Parathyroid adenoma (tissue), 2 donors: Measurements from ENCODE around the gene GRN.

Experiments used
- H2AFZ ChIP-seq: fragments of 300-600 bp; sonication (generic); one replicate; pipeline ENCODE4 v1.7.0; 2017; ENCODE audit warnings: antibody characterized with exemption, mild to moderate bottlenecking
- H3K27ac ChIP-seq: fragments of 300-600 bp; sonication (generic); one replicate; pipeline ENCODE4 v1.7.0; 2017
- H3K27me3 ChIP-seq: fragments of 300-600 bp; sonication (generic); one replicate; pipeline ENCODE4 v1.7.0; 2017; ENCODE audit warnings: low read length; ENCODE audit not compliant: control insufficient read depth, insufficient read depth
- H3K36me3 ChIP-seq: fragments of 300-600 bp; sonication (generic); one replicate; pipeline ENCODE4 v1.7.0; 2017; ENCODE audit warnings: low read length; ENCODE audit not compliant: control insufficient read depth, insufficient read depth
- H3K4me1 ChIP-seq: fragments of 300-600 bp; sonication (generic); one replicate; pipeline ENCODE4 v1.7.0; 2017; ENCODE audit warnings: control low read depth
- H3K4me2 ChIP-seq: fragments of 300-600 bp; sonication (generic); one replicate; pipeline ENCODE4 v1.7.0; 2017; ENCODE audit warnings: low read length
- H3K4me3 ChIP-seq: fragments of 300-600 bp; sonication (generic); one replicate; pipeline ENCODE4 v1.7.0; 2017; ENCODE audit warnings: low read depth, low read length
- H3K79me2 ChIP-seq: fragments of 300-600 bp; sonication (generic); one replicate; pipeline ENCODE4 v1.7.0; 2017; ENCODE audit warnings: control low read depth
- H3K9ac ChIP-seq: fragments of 300-600 bp; sonication (generic); one replicate; pipeline ENCODE4 v1.7.0; 2017; ENCODE audit warnings: mild to moderate bottlenecking
- H3K9me3 ChIP-seq: fragments of 300-600 bp; sonication (generic); one replicate; pipeline ENCODE4 v1.7.0; 2017; ENCODE audit warnings: low read length; ENCODE audit not compliant: control insufficient read depth
- TF ChIP-seq, protein P1 (sequence below): fragments of 300-600 bp; sonication (generic); IDR thresholded peaks from one replicate; pipeline ENCODE4 v1.7.0; 2017; ENCODE audit warnings: antibody characterized with exemption, mild to moderate bottlenecking
- donor health status: primary hyperparathyroidism.

The GRN gene

DNA sequence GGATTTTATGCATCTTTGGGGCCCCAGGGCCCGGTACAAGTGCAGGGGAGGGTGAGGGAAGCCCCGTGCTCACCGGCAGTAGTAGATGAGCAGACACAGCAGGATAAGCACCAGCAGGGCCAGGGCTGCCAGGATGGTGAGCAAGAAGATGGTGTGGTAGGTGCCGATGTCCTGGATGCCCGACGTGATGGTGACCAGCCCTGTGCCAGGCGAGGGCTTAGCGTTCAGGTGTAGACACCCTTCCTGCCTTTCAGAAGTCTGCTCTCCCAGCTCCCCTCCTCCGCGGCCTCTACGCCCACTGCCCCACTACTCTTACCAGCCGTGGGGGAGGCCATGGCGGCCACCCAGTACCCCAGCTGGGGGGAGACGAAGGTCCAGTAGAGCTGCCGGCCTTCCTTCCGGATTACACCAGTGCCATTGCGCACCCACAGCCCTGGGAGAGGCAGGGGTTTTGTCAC is 10.6 kb downstream of the GRN start:
- Histone ChIP-seq H3K4me1 (peaks cover 22% of the 10 kb centered on the region), H2AFZ (no peak overlapping the region), H3K79me2 (peaks cover 3% of the 10 kb centered on the region), H3K9ac (no peak overlapping the region), H3K27ac (peak overlapping the region; percentile 51), H3K27me3 (no peaks in the 10 kb centered on the region), H3K4me2 (no peak overlapping the region), H3K9me3 (no peaks in the 10 kb centered on the region), H3K36me3 (no peaks in the 10 kb centered on the region), H3K4me3 (no peak overlapping the region)
- TF ChIP-seq, protein P1, sequence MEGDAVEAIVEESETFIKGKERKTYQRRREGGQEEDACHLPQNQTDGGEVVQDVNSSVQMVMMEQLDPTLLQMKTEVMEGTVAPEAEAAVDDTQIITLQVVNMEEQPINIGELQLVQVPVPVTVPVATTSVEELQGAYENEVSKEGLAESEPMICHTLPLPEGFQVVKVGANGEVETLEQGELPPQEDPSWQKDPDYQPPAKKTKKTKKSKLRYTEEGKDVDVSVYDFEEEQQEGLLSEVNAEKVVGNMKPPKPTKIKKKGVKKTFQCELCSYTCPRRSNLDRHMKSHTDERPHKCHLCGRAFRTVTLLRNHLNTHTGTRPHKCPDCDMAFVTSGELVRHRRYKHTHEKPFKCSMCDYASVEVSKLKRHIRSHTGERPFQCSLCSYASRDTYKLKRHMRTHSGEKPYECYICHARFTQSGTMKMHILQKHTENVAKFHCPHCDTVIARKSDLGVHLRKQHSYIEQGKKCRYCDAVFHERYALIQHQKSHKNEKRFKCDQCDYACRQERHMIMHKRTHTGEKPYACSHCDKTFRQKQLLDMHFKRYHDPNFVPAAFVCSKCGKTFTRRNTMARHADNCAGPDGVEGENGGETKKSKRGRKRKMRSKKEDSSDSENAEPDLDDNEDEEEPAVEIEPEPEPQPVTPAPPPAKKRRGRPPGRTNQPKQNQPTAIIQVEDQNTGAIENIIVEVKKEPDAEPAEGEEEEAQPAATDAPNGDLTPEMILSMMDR, result no peak

DNA sequence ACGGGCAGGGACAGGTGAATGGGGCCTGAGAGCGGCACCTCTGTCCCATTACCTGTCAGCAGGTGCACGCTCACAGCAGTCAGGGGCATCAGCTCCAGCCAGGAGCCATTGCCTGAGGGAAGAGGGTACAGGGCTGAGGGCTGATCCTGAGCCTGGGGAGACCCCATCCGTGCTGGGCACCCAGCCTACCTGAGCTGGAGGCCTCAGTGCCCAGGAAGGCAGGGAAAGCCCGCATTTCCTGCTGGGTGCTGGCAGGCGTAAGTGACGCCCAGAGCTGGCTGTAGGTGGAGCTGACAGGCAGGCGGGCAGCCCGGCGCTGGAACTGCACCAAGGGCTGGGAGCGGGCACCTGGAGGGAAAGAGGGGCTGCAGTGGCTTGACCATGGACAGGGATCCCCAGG is 11.1 kb downstream of the GRN start:
- Histone ChIP-seq H3K9me3 (no peaks in the 10 kb centered on the region), H3K4me2 (no peak overlapping the region), H2AFZ (peak overlapping the region; percentile 22), H3K79me2 (peaks cover 3% of the 10 kb centered on the region), H3K27ac (peak overlapping the region; percentile 51), H3K9ac (no peak overlapping the region), H3K4me1 (peaks cover 27% of the 10 kb centered on the region), H3K27me3 (no peaks in the 10 kb centered on the region), H3K4me3 (no peak overlapping the region), H3K36me3 (no peaks in the 10 kb centered on the region)
- TF ChIP-seq, protein P1, result peak; percentile 54

DNA sequence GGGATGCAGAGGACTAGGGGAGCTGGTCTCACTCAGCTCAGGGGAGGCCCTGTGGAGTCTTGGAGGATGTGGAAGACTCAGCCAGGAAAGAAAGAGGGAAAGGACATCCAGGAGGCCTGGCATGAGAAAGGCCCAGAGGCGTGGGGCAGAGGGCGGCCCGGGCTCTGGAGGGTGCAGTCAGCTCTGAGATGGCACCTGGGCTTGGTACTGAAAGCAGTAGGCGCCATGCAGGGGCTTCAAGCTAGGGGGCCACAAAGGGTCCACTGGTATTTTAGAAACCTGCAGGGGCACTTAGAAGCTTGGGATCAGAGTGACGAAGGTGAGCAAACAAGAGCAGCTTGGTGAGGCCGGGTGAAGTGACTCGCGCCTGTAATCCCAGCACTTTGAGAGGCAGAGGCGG is 13.0 kb downstream of the GRN start:
- Histone ChIP-seq H3K79me2 (peaks cover 9% of the 10 kb centered on the region), H3K9ac (no peak overlapping the region), H3K36me3 (no peaks in the 10 kb centered on the region), H3K4me1 (peaks cover 38% of the 10 kb centered on the region), H3K4me2 (no peak overlapping the region), H3K4me3 (no peak overlapping the region), H3K9me3 (no peaks in the 10 kb centered on the region), H3K27ac (peak overlapping the region; percentile 12), H2AFZ (no peak overlapping the region), H3K27me3 (no peaks in the 10 kb centered on the region)
- TF ChIP-seq, protein P1, result no peak

DNA sequence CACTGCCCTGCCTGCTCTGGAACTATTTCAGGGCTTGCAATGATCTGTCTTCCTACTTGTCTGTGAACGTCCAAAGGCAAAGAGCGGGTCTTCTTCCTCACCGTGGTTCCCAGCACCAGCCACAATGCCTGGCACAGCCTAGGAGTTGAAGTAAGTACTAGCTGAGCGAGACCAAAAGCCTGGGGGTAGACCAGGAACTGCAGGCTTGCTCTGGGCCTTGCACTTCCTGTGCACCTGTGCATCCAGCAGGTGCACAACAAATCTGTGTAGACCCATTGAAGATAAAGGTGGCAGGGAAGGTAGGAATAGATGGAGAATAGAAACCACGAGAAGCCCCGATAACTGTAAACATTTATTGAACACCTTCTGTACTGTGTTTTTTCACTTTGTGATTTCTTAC is 13.9 kb downstream of the GRN start:
- Histone ChIP-seq H3K4me2 (no peak overlapping the region), H3K9ac (no peak overlapping the region), H3K36me3 (no peaks in the 10 kb centered on the region), H3K4me1 (peaks cover 38% of the 10 kb centered on the region), H3K4me3 (no peak overlapping the region), H3K9me3 (no peaks in the 10 kb centered on the region), H3K27me3 (no peaks in the 10 kb centered on the region), H2AFZ (no peak overlapping the region), H3K79me2 (peaks cover 9% of the 10 kb centered on the region), H3K27ac (peak overlapping the region; percentile 5)
- TF ChIP-seq, protein P1, result no peak

DNA sequence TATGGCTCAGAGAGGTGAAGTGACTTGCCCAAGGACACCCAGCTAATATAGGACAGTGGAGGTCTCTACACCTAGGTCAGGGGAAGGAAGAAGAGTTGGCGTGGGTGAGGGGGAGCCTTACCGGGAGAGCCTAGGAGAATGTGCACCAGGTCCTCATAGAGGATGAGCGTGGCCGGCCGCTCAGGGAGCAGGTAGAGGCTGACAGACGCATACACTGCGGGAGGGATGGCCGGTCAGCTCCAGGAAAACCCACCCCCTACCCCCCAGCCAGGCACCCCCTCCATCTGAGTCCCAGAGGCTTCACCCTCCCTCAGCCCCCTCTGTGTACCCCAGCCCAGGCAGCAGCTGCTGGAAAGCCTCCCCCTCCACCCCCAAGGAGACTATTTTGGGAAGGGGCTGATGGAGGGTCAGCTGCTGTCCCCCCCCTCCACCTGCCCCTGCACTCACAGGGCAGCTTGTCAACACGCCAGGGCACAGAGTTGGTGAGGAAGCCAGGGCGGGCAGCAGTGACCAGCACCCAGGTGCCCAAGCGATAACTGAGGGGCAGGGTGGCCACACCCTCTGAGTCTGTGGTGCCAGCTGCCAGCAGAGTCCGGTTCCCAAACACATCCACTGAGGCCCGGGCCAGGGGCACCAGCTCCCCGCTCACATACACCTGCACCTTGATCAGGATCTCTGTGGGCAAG is 14.5 kb downstream of the GRN start:
- Histone ChIP-seq H3K36me3 (no peaks in the 10 kb centered on the region), H3K4me1 (peaks cover 38% of the 10 kb centered on the region), H3K9ac (no peak overlapping the region), H3K79me2 (peaks cover 9% of the 10 kb centered on the region), H3K4me2 (peak overlapping the region; percentile 13), H3K4me3 (no peak overlapping the region), H3K27ac (peak overlapping the region; percentile 93), H2AFZ (no peak overlapping the region), H3K9me3 (no peaks in the 10 kb centered on the region), H3K27me3 (no peaks in the 10 kb centered on the region)
- TF ChIP-seq, protein P1, result no peak
